Suprapubic skin (tissue), 4 donors: ENCODE measurements around the gene DSCAM. TPM values are rescaled to one million over a fixed set of nuclear protein-coding genes. Genes with fewer than 3 reads are reported as not detected.

ENCODE experiments used
- DNase-seq, 2 donors: peaks; one replicate each; pipeline ENCODE4 v3.0.0-alpha.2; 2019; ENCODE audit warnings: low spot score in 2 of 2
- H3K27ac ChIP-seq: fragments of 200-600 bp; sonication (generic); one replicate; pipeline ENCODE4 v1.5.1; 2019
- H3K27me3 ChIP-seq: fragments of 200-600 bp; sonication (generic); one replicate; pipeline ENCODE4 v1.5.1; 2019
- H3K36me3 ChIP-seq: fragments of 200-600 bp; sonication (generic); one replicate; pipeline ENCODE4 v1.5.1; 2019
- H3K4me1 ChIP-seq: fragments of 200-600 bp; sonication (generic); one replicate; pipeline ENCODE4 v1.5.1; 2019
- H3K4me3 ChIP-seq: fragments of 200-600 bp; sonication (generic); one replicate; pipeline ENCODE4 v1.5.1; 2019; ENCODE audit warnings: mild to moderate bottlenecking
- H3K9me3 ChIP-seq: fragments of 200-600 bp; sonication (generic); one replicate; pipeline ENCODE4 v1.5.1; 2019
- EP300 ChIP-seq: sonication (generic); formaldehyde crosslinking; IDR thresholded peaks from one replicate; pipeline ENCODE4 v1.6.1; 2017; ENCODE audit warnings: antibody characterized with exemption
- POLR2A ChIP-seq, 2 donors: fragments of 450-650 bp; IDR thresholded peaks; one replicate each; pipeline ENCODE4 v1.6.1; 2017; ENCODE audit warnings: antibody characterized with exemption in 2 of 2, mild to moderate bottlenecking in 2 of 2, moderate library complexity in 2 of 2
- POLR2AphosphoS5 ChIP-seq, 3 donors: sonication (generic); formaldehyde crosslinking; IDR thresholded peaks; one replicate each; pipeline ENCODE4 v1.6.1; 2017; ENCODE audit warnings: antibody characterized with exemption in 3 of 3
- WGBS: methylation state at CpG from one replicate; pipeline ENCODE4 v1.1.5; 2018; 5-methylcytosine and 5-hydroxymethylcytosine counted together
- total RNA-seq, 4 donors: library from RNA; depleted of rRNA; stranded (reverse); fragments of >200 nt; gene quantifications; one replicate each; pipeline ENCODE4 v1.1.0, GENCODE V29; 2016
- TF ChIP-seq, protein P1 (sequence below), 2 donors: fragments of 200-600 bp in 1 of 2; fragments of 450-650 bp in 1 of 2; sonication (generic) in 1 of 2; IDR thresholded peaks; one replicate each; pipeline ENCODE4 v1.5.1; 2016 to 2019; ENCODE audit warnings: antibody characterized with exemption in 2 of 2, mild to moderate bottlenecking in 1 of 2, moderate library complexity in 1 of 2

DSCAM gene
- total RNA-seq, 4 donors from 2014 or later, result 0.08 TPM; not detected in 3

DNA sequence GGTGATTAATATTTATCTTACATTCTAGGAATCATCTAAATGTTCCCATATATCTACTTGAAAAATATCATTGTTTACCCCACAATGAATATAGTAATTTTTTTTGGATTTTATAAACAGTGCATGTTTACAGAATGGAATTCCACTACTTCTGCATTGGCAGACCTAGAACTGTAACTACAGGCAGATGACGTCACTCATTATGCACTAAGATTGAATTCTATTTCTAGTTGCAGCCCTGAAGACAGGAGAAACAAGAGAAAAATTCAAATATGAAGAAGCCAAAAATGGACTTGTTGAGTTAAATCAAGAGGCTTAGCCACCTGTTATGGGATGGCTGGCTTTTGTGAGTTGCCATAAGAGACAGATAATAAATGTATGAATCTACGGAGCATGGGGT lies 615.0 kb downstream of the DSCAM start:
- DNase-seq, result no peak
- no peaks in the 10 kb centered on the region for H3K9me3 ChIP-seq
- no peaks in the 10 kb centered on the region for H3K36me3 ChIP-seq
- no peak overlapping the region for H3K4me3 ChIP-seq
- H3K27me3 ChIP-seq, result no peaks in the 10 kb centered on the region
- H3K4me1 ChIP-seq, result no peaks in the 10 kb centered on the region
- no peak overlapping the region for H3K27ac ChIP-seq
- WGBS, result 89% methylated on average over 2 of the region's 2 CpGs
- TF ChIP-seq, protein P1, sequence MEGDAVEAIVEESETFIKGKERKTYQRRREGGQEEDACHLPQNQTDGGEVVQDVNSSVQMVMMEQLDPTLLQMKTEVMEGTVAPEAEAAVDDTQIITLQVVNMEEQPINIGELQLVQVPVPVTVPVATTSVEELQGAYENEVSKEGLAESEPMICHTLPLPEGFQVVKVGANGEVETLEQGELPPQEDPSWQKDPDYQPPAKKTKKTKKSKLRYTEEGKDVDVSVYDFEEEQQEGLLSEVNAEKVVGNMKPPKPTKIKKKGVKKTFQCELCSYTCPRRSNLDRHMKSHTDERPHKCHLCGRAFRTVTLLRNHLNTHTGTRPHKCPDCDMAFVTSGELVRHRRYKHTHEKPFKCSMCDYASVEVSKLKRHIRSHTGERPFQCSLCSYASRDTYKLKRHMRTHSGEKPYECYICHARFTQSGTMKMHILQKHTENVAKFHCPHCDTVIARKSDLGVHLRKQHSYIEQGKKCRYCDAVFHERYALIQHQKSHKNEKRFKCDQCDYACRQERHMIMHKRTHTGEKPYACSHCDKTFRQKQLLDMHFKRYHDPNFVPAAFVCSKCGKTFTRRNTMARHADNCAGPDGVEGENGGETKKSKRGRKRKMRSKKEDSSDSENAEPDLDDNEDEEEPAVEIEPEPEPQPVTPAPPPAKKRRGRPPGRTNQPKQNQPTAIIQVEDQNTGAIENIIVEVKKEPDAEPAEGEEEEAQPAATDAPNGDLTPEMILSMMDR (IDR thresholded peaks at IDR 0.05), result no peak
- TF ChIP-seq EP300 (no peak), POLR2AphosphoS5 (IDR thresholded peaks at IDR 0.05) (no peak), POLR2A (IDR thresholded peaks at IDR 0.05) (no peak)

DNA sequence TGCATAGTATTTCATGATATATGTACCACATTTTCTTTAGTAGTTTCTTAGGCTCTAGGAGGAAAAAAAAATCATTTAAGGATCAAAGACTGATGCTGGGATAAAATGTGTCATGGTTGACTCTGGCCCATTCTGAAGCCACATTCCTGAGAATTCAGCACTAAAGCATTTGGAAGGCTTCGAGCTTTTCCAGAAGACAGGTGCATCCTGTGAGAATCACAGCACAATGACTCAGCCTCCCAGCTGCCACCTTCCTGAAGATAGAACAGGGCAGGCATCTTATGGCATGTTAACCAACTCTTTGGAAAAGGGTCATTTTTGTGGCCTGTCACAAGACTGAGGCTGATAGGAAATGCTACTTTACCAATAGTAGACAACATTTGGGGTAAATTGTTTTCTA lies 619.9 kb downstream of the DSCAM start:
- H3K9me3 ChIP-seq, result no peaks in the 10 kb centered on the region
- H3K27me3 ChIP-seq, result no peaks in the 10 kb centered on the region
- DNase-seq, result no peak
- no peaks in the 10 kb centered on the region for H3K36me3 ChIP-seq
- TF ChIP-seq POLR2A (IDR thresholded peaks at IDR 0.05) (no peak), POLR2AphosphoS5 (IDR thresholded peaks at IDR 0.05) (no peak)
- H3K27ac ChIP-seq, result no peak overlapping the region
- no peak overlapping the region for H3K4me3 ChIP-seq
- WGBS, result 52% methylated on average over 1 of the region's 1 CpG
- H3K4me1 ChIP-seq, result no peaks in the 10 kb centered on the region

DNA sequence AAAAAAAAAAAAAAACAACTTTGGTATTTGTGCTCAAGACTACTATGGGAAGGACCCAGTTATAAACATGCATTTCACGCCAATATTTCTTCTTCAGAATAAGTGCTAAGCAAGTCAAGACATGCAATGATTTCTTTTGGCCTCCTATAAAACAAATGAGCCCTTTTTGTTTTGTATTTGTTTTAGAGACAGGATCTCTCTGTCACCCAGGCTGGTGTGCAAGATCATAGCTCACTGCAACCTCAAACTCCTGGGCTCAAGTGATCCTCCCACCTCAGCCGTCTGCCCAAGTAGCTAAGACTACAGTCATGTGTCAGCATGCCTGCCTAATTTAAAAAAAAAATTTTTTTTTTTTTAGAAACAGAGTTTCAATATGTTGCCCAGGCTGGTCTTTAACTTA lies 631.0 kb downstream of the DSCAM start:
- Histone ChIP-seq H3K9me3 (no peaks in the 10 kb centered on the region), H3K4me3 (no peak overlapping the region), H3K4me1 (no peaks in the 10 kb centered on the region), H3K36me3 (no peaks in the 10 kb centered on the region), H3K27me3 (no peaks in the 10 kb centered on the region), H3K27ac (no peak overlapping the region)
- DNase-seq, result no peak
- WGBS, result 30% methylated on average over 2 of the region's 2 CpGs
- TF ChIP-seq EP300 (no peak), POLR2AphosphoS5 (IDR thresholded peaks at IDR 0.05) (no peak), POLR2A (IDR thresholded peaks at IDR 0.05) (no peak)
- TF ChIP-seq, protein P1 (IDR thresholded peaks at IDR 0.05), result no peak

DNA sequence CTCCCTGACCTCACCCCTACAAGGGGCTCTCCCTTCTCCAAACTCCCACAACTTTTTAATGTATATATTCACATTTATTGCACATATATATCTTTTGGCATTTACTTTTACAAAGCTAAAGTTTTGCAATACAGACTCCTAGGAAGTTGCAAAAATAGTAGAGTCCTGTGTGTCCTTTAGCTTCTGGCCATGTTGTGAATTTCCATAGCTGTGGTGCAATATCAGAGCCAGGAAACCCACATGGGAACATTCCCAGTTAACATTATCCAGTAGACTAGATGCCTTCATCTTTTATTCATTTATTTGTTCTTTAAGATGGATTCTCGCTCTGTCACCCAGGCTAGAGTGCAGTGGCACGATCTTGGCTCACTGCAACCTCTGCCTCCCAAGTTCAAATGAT lies 636.7 kb downstream of the DSCAM start:
- TF ChIP-seq POLR2A (IDR thresholded peaks at IDR 0.05), result no peak
- TF ChIP-seq POLR2AphosphoS5 (IDR thresholded peaks at IDR 0.05), result no peak
- TF ChIP-seq EP300, result no peak
- TF ChIP-seq, protein P1 (IDR thresholded peaks at IDR 0.05), result no peak
- Histone ChIP-seq H3K27me3 (no peaks in the 10 kb centered on the region), H3K27ac (no peak overlapping the region), H3K4me3 (no peak overlapping the region), H3K4me1 (no peaks in the 10 kb centered on the region), H3K9me3 (no peaks in the 10 kb centered on the region), H3K36me3 (no peaks in the 10 kb centered on the region)
- WGBS, result 90% methylated on average over 2 of the region's 2 CpGs
- DNase-seq, result no peak

DNA sequence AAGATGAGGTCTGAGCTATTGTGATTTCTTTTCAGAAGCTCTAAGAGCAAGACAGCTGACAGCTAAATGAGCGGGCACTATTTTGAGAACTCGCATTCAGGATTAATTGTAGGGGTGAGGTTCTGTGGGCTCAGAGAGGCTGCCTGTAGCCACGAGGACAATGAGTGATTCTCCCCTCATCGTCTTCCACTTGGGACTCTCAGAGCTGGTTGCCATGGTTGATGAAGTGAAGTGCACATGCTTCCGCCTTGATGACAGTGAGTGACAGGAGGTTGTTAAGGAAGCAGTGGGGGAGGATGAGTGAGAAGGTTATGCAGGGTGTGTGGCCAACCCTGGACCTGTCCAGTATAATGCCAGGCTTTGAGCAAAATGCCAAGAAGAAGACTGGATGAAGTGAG lies 638.0 kb downstream of the DSCAM start:
- DNase-seq, result no peak
- no peaks in the 10 kb centered on the region for H3K36me3 ChIP-seq
- H3K4me3 ChIP-seq, result no peak overlapping the region
- H3K4me1 ChIP-seq, result no peaks in the 10 kb centered on the region
- TF ChIP-seq EP300 (no peak), POLR2A (IDR thresholded peaks at IDR 0.05) (no peak), POLR2AphosphoS5 (IDR thresholded peaks at IDR 0.05) (no peak)
- TF ChIP-seq, protein P1 (IDR thresholded peaks at IDR 0.05), result no peak
- H3K9me3 ChIP-seq, result no peaks in the 10 kb centered on the region
- no peaks in the 10 kb centered on the region for H3K27me3 ChIP-seq
- 82% methylated on average over 5 of the region's 5 CpGs for WGBS
- H3K27ac ChIP-seq, result no peak overlapping the region

DNA sequence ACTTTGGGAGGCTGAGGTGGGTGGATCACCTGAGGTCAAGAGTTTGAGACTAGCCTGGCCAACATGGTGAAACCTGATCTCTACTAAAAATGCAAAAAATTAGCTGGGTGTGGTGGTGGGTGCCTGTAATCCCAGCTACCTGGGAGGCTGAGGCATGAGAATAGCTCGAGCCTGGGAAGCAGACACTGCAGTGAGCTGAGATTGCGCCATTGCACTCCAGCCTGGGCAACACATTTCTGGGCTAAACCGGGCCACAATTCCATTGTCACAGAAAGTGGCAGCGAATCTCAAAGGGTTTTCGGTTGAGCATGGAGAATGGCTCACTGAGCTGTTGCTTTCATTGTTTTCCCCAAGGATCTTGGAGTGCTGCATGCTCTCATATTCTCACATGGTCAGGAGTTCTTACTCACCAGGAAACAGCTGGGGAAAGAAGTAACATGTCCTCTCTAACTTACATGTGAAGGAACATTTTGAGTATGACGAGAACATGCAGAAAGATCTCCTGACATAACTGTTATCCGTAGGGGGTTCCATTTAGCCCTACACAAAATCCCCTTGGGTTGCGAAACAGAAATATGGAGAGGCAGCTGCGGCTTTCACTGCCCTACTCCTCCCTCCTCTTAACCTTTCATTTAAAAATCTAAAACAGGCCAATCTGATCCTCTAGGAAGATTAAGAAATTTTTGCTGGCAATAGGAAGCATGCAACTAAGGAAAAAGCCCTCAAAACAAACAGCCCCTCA lies 638.6 kb downstream of the DSCAM start:
- no peak for DNase-seq
- H3K4me1 ChIP-seq, result no peaks in the 10 kb centered on the region
- no peaks in the 10 kb centered on the region for H3K27me3 ChIP-seq
- TF ChIP-seq, protein P1 (IDR thresholded peaks at IDR 0.05), result no peak
- TF ChIP-seq POLR2A (IDR thresholded peaks at IDR 0.05) (no peak), POLR2AphosphoS5 (IDR thresholded peaks at IDR 0.05) (no peak), EP300 (no peak)
- H3K9me3 ChIP-seq, result no peaks in the 10 kb centered on the region
- H3K27ac ChIP-seq, result no peak overlapping the region
- no peak overlapping the region for H3K4me3 ChIP-seq
- WGBS, result 89% methylated on average over 9 of the region's 9 CpGs
- no peaks in the 10 kb centered on the region for H3K36me3 ChIP-seq
